ENCODE results near the gene DIAPH3. TPM values are rescaled to one million over a fixed set of nuclear protein-coding genes. Genes with fewer than 3 reads are reported as not detected.

The DIAPH3 gene
- total RNA-seq, 1 donor, result 30.7 TPM

DNA sequence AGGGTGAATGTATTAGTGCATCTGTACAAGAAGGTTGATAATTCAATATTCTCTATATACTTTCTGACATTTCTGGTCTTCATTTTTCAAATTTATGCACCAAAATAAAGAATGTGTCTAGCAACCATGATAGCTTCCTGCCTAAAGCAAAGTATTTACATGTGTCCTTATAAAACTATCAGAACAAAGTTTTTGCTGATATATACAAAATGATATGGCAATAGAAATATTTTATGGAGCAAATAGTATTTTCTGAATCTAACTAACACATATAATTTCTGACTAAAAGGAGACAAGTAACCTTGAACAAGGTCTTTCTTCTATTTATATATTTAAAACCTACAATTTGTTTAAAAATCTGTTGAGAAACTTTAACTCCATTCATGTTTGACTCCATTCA lies 184.9 kb downstream of the DIAPH3 start:
- TF ChIP-seq, protein P1, sequence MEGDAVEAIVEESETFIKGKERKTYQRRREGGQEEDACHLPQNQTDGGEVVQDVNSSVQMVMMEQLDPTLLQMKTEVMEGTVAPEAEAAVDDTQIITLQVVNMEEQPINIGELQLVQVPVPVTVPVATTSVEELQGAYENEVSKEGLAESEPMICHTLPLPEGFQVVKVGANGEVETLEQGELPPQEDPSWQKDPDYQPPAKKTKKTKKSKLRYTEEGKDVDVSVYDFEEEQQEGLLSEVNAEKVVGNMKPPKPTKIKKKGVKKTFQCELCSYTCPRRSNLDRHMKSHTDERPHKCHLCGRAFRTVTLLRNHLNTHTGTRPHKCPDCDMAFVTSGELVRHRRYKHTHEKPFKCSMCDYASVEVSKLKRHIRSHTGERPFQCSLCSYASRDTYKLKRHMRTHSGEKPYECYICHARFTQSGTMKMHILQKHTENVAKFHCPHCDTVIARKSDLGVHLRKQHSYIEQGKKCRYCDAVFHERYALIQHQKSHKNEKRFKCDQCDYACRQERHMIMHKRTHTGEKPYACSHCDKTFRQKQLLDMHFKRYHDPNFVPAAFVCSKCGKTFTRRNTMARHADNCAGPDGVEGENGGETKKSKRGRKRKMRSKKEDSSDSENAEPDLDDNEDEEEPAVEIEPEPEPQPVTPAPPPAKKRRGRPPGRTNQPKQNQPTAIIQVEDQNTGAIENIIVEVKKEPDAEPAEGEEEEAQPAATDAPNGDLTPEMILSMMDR (IDR thresholded peaks at IDR 0.05; ENCODE audit: insufficient read depth, low read depth, low read length), result no peak
- no peak overlapping the region for H3K4me3 ChIP-seq (ENCODE audit: low read depth, low read length)
- no peak for DNase-seq (ENCODE audit: low read depth)

DNA sequence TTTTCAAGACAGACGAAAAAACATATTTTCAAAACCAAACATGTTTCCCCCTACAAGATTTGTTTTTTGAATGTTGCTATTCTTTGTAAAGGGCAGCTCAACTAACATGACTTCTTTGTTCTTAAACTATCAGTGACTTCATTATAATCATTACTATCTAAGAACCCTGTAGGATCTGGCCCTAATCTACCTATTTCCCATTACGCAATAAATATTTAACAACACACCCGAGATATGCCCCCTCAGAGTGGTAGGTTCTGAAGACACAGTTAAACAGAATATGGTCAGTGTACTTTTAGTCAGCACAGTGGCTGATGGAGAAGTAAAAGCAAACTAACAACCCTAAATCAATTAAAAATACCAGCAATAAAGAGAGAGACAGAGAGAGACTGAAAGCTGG lies 186.9 kb downstream of the DIAPH3 start:
- H3K4me3 ChIP-seq (ENCODE audit: low read depth, low read length), result no peak overlapping the region
- TF ChIP-seq, protein P1 (IDR thresholded peaks at IDR 0.05; ENCODE audit: insufficient read depth, low read depth, low read length), result no peak
- no peak for DNase-seq (ENCODE audit: low read depth)

DNA sequence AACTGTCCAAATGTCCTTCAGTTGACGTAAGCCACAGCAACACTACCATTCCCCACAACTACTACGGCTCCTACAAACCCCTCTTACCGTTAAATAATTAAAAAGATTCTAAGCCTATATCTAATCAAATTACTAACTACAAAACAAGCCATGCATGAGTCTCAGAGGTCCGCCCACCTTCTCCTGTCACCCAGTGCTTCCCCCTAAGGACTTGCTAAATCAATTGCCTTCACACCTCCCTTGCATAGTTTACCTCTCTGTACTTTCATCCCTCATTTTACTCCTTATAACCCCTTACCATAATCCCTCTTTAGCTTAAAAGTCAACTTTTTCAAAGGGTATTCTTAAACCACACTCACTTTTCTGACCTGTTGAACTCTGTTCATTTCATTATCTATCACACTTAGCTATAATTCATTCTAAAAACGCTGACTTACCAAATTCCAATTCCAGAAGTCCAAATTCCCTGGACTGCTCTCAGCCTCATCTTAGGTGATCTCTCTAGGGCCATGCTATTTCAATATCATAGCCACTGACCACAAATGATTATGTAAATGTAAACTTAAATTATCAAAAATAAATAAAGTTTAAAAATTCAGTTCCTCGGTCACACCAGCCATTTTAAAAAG lies 187.8 kb downstream of the DIAPH3 start:
- TF ChIP-seq, protein P1 (IDR thresholded peaks at IDR 0.05; ENCODE audit: insufficient read depth, low read depth, low read length), result no peak
- DNase-seq (ENCODE audit: low read depth), result no peak
- H3K4me3 ChIP-seq (ENCODE audit: low read depth, low read length), result no peak overlapping the region

DNA sequence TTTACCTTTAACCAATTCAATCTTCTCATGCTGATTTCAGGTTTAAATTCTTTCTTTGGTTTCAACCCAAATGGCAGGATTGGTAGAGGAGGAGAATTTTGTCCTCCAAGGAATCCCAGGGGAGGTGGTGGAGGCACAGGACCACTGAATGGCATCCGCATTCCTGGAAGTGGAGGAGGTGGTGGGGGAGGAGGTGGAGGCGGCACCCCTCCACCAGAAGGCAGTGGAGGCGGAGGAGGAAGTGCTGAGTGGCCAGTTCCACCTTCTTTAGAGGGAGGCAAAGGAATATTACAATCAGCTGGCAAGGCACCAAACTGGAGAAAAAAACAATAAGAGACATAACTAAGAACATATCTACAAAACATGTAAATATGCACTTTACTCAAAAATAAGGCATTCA lies 192.9 kb downstream of the DIAPH3 start:
- H3K4me3 ChIP-seq (ENCODE audit: low read depth, low read length), result no peak overlapping the region
- TF ChIP-seq, protein P1 (IDR thresholded peaks at IDR 0.05; ENCODE audit: insufficient read depth, low read depth, low read length), result no peak
- DNase-seq (ENCODE audit: low read depth), result no peak

DNA sequence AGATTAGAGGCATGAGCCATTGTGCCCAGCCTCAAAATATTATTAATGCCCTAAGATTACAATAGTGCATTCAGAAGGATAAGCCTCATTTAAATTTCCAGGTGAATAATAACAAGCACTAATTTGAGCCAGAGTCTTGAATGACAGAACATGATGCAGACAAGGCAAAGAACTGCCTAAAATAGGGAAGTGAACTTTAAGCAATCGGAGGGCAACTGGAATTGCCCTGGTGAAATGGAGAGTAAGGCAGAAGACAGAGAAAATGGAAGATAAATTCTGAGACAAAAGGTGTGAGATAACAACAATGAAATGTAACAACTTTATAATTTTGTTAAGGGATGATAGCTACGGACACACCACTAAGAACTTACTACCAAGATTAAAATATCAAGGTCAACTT lies 199.9 kb downstream of the DIAPH3 start:
- DNase-seq (ENCODE audit: low read depth), result no peak
- TF ChIP-seq, protein P1 (IDR thresholded peaks at IDR 0.05; ENCODE audit: insufficient read depth, low read depth, low read length), result no peak

DNA sequence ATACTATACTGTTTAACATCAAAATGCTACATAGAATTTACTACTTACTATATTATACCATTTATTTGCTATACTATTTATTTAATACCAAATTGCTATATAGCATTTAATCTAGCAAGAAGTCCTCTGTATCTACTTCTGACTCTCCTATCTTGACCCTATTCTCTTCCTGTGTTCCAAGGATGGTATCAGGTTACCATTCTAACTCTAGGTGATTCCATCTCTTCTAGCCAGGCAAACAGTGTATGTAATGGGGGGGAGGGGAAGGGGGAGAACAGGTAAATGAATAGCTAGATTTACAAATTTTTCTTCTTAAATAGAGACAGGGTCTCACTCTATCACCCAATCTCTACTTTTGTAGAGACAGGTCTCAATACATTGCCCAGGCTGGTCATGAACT lies 200.3 kb downstream of the DIAPH3 start:
- TF ChIP-seq, protein P1 (IDR thresholded peaks at IDR 0.05; ENCODE audit: insufficient read depth, low read depth, low read length), result no peak
- H3K4me3 ChIP-seq (ENCODE audit: low read depth, low read length), result no peak overlapping the region
- DNase-seq (ENCODE audit: low read depth), result no peak

More for the DNA sequence above, 199.9 kb downstream of the DIAPH3 start:
- no peak overlapping the region for H3K4me3 ChIP-seq (ENCODE audit: low read depth, low read length)

DNA sequence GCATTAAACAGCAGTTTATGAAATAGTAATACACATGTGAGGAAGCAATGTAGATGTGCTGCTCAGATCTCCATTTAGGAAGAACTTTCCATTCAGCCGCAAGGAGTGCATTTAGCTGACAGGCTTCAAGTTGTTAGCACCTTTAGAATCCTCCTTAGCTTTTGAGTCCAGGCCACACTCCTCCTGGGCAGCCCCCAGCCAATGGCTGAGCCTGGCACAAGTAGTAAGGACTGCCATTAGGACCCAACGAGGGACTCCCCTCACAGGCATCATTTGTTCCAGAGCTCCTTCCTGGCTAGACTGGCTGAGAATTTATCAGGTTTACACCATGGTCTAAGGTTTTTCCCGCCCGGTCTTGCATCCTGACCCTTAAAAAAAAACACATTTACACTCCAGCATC lies 201.4 kb downstream of the DIAPH3 start:
- TF ChIP-seq, protein P1 (IDR thresholded peaks at IDR 0.05; ENCODE audit: insufficient read depth, low read depth, low read length), result no peak
- no peak for DNase-seq (ENCODE audit: low read depth)
- no peak overlapping the region for H3K4me3 ChIP-seq (ENCODE audit: low read depth, low read length)
